K562 (cell line): ENCODE results near the gene ANK3. TPM values are rescaled to one million over a fixed set of nuclear protein-coding genes. Genes with fewer than 3 reads are reported as not detected.
A peak's percentile ranks its signal among the peaks of the same experiment; 100 is the strongest.

Experiments
- ARID1B ChIP-seq: fragments of 450-650 bp; IDR thresholded peaks from 2 replicates; pipeline ENCODE4 v1.6.1; 2016; ENCODE audit warnings: antibody characterized with exemption, mild to moderate bottlenecking, inconsistent platforms
- ATF7 ChIP-seq: fragments of 450-650 bp; IDR thresholded peaks from 2 replicates; pipeline ENCODE4 v1.7.1; 2014; ENCODE audit warnings: mild to moderate bottlenecking, moderate library complexity
- BCL6 ChIP-seq: fragments of 250-450 bp; sonication (Bioruptor Pico); IDR thresholded peaks from 2 replicates; pipeline ENCODE4 v1.4.0; 2020
- HMBOX1 ChIP-seq: sonication (generic); IDR thresholded peaks from 2 replicates; pipeline ENCODE4 v1.6.1; 2016
- KLF6 ChIP-seq: fragments of 250-450 bp; sonication (Bioruptor Pico); IDR thresholded peaks from 2 replicates; pipeline ENCODE4 v1.4.0; 2020; ENCODE audit warnings: mild to moderate bottlenecking, moderate library complexity, borderline replicate concordance
- MAFG ChIP-seq: fragments of 450-650 bp; conservative IDR thresholded peaks from 2 replicates; pipeline ENCODE4 v1.6.1; 2016; ENCODE audit warnings: missing genetic modification characterization, missing compliant biosample characterization
- NFE2 ChIP-seq: IDR thresholded peaks from 2 replicates; pipeline ENCODE4 v1.6.1; 2014; ENCODE audit warnings: antibody characterized with exemption, low read depth
- NFE2L1 ChIP-seq: fragments of 450-650 bp; IDR thresholded peaks from 2 replicates; pipeline ENCODE4 v1.6.1; 2016; ENCODE audit warnings: missing genetic modification characterization, low read depth, mild to moderate bottlenecking, missing compliant biosample characterization, moderate library complexity, borderline replicate concordance
- NFIC ChIP-seq: fragments of 450-650 bp; IDR thresholded peaks from 2 replicates; pipeline ENCODE4 v1.6.1; 2017; ENCODE audit warnings: mild to moderate bottlenecking, inconsistent platforms
- SP2 ChIP-seq: IDR thresholded peaks from 2 replicates; pipeline ENCODE4 v1.6.1; 2011; ENCODE audit warnings: mild to moderate bottlenecking, low read depth, low read length, moderate library complexity; ENCODE audit not compliant: poor library complexity, severe bottlenecking; ENCODE audit errors: extremely low read depth
- TBL1XR1 ChIP-seq, 2 experiments: IDR thresholded peaks; 2 replicates each; pipeline ENCODE4 v1.6.1; 2012; ENCODE audit warnings: improper control_type of control experiment in 2 of 2, low read length in 2 of 2, mild to moderate bottlenecking in 1 of 2
- TEAD1 ChIP-seq, 2 experiments: fragments of 450-650 bp in 1 of 2; sonication (generic) in 1 of 2; formaldehyde crosslinking; IDR thresholded peaks; 2 replicates each; pipeline versions ENCODE4 v1.4.0 to v1.8.0; 2020 to 2022; ENCODE audit warnings: mild to moderate bottlenecking in 2 of 2, missing genetic modification reagents in 1 of 2
- polyA plus RNA-seq, 8 experiments: library from polyadenylated mRNA; depleted of rRNA in 4 of 8; stranded (reverse) in 5 of 8; unstranded in 3 of 8; fragments of >200 nt; fragmentation: Nextera tagmentation in 2 of 8; fragmentation: Illumina TruSeq in 1 of 8; extraction: Ambion mirVana in 2 of 8; extraction: Trizol in 1 of 8; gene quantifications; 2 replicates each; pipeline versions ENCODE4 v1.2.1 to v1.2.3, GENCODE V29; 2011 to 2014; ENCODE audit warnings: inconsistent platforms in 1 of 8, missing spikeins in 1 of 8
- total RNA-seq, 7 experiments: library from RNA; depleted of rRNA in 6 of 7; stranded (reverse); fragments of >200 nt in 6 of 7; fragmentation: Illumina TruSeq in 2 of 7; extraction: Trizol in 2 of 7; gene quantifications; 2 replicates each; pipeline versions ENCODE4 v1.2.1 to v1.2.3, GENCODE V29; 2011 to 2021; ENCODE audit warnings: low replicate concordance in 1 of 7

The ANK3 gene
- total and polyA plus RNA-seq, 9 of the 15 experiments (the other 6 are each of a cell fraction or from before 2014, with no cell fraction given) = 10.0 to 32.3 (median 17.9) TPM

- TF ChIP-seq TEAD1 (CRISPR knock-in tag; IDR thresholded peaks at IDR 0.05) = 0 out of 4 replicates have a peak, but pooled peaks of 1 of the 2 experiments have one; percentile 29
- peak; percentile 12; the same call in 1 of the 2 replicates for TF ChIP-seq NFIC
- peak; percentile 77 for TF ChIP-seq ARID1B
- TF ChIP-seq BCL6 (CRISPR knock-in tag) = no peak
- 0 out of 2 replicates have a peak, but pooled peaks have one; percentile 29 for TF ChIP-seq KLF6 (CRISPR knock-in tag)
- no peak for TF ChIP-seq SP2
- TF ChIP-seq ATF7 = peak; percentile 49
- TF ChIP-seq HMBOX1 = 0 out of 2 replicates have a peak, but pooled peaks have one; percentile 11
- TF ChIP-seq MAFG (tag) = peak; percentile 87
- peak in 1 of 2 experiments; percentile 37; a peak in 1 of 4 replicates for TF ChIP-seq TBL1XR1 (IDR thresholded peaks at IDR 0.05; ENCODE audit: low read length in 2 of 2)
- peak; percentile 81 for TF ChIP-seq NFE2
- TF ChIP-seq NFE2L1 (tag) = peak; percentile 45; the same call in 1 of the 2 replicates
Measured at GRCh38 chr10:60135020-60135419, 254.7 kb downstream of the ANK3 start (continued).
